MM.1S (cell line): ENCODE measurements around the gene RAB40A.
A peak's percentile ranks its signal among the peaks of the same experiment; 100 is the strongest.

Source experiments
- DNase-seq: peaks from one replicate; pipeline ENCODE4 v3.0.0-alpha.2; 2015
- H2AFZ ChIP-seq: fragments of 300-600 bp; sonication (generic); 2 replicates; pipeline ENCODE4 v1.6.0; 2016; ENCODE audit warnings: antibody characterized with exemption, low read length
- H3F3A ChIP-seq: fragments of 300-600 bp; sonication (generic); 2 replicates; pipeline ENCODE4 v1.6.1; 2016; ENCODE audit warnings: mild to moderate bottlenecking, antibody characterized with exemption, low read length, moderate library complexity, mixed read lengths; ENCODE audit not compliant: insufficient read depth
- H3K27ac ChIP-seq: fragments of 300-600 bp; sonication (generic); 2 replicates; pipeline ENCODE4 v1.5.1; 2016; ENCODE audit warnings: mild to moderate bottlenecking, low read length
- H3K27me3 ChIP-seq: fragments of 300-600 bp; sonication (generic); replicated peaks from 2 replicates; pipeline ENCODE4 v1.6.0; 2016; ENCODE audit warnings: low read length; ENCODE audit not compliant: insufficient read depth
- H3K36me3 ChIP-seq: fragments of 300-600 bp; sonication (generic); replicated peaks from 2 replicates; pipeline ENCODE4 v1.6.1; 2016; ENCODE audit warnings: mild to moderate bottlenecking, low read length, mixed read lengths; ENCODE audit not compliant: insufficient read depth
- H3K4me1 ChIP-seq: fragments of 300-600 bp; sonication (generic); 2 replicates; pipeline ENCODE4 v1.6.1; 2016; ENCODE audit warnings: low read length, mixed read lengths
- H3K4me2 ChIP-seq: fragments of 300-600 bp; sonication (generic); 2 replicates; pipeline ENCODE4 v1.6.0; 2016; ENCODE audit warnings: low read depth, low read length
- H3K4me3 ChIP-seq: fragments of 300-600 bp; sonication (generic); 2 replicates; pipeline ENCODE4 v1.5.1; 2016; ENCODE audit warnings: low read length, mixed read lengths
- H3K79me2 ChIP-seq: fragments of 300-600 bp; sonication (generic); 2 replicates; pipeline ENCODE4 v1.6.1; 2016; ENCODE audit warnings: mixed run types, low read length, mixed read lengths
- H3K9ac ChIP-seq: fragments of 300-600 bp; sonication (generic); 2 replicates; pipeline ENCODE4 v1.6.1; 2016; ENCODE audit warnings: low read length, mixed read lengths
- H3K9me2 ChIP-seq: fragments of 300-600 bp; sonication (generic); replicated peaks from 2 replicates; pipeline ENCODE4 v1.6.1; 2016; ENCODE audit warnings: mild to moderate bottlenecking, low read length, mixed read lengths; ENCODE audit not compliant: insufficient read depth
- H3K9me3 ChIP-seq: fragments of 300-600 bp; sonication (generic); replicated peaks from 2 replicates; pipeline ENCODE4 v1.6.1; 2016; ENCODE audit warnings: mild to moderate bottlenecking, low read length, mixed read lengths; ENCODE audit not compliant: insufficient read depth
- H4K20me1 ChIP-seq: fragments of 300-600 bp; sonication (generic); 2 replicates; pipeline ENCODE4 v1.6.1; 2016; ENCODE audit warnings: mild to moderate bottlenecking, low read length, moderate library complexity, mixed read lengths; ENCODE audit not compliant: insufficient read depth
- CTCF ChIP-seq: fragments of 300-600 bp; sonication (generic); IDR thresholded peaks from 2 replicates; pipeline ENCODE4 v1.5.1; 2016; ENCODE audit warnings: antibody characterized with exemption, low read length, mixed read lengths
- EZH2 ChIP-seq: fragments of 300-600 bp; sonication (generic); optimal IDR thresholded peaks from 2 replicates; pipeline ENCODE3; 2017; ENCODE audit warnings: low read depth, mild to moderate bottlenecking, antibody characterized with exemption, low read length, mixed read lengths
- EZH2phosphoT487 ChIP-seq: fragments of 300-600 bp; sonication (generic); IDR thresholded peaks from 2 replicates; pipeline ENCODE4 v1.6.1; 2018; ENCODE audit warnings: antibody characterized with exemption, low read length

The RAB40A gene, protein sequence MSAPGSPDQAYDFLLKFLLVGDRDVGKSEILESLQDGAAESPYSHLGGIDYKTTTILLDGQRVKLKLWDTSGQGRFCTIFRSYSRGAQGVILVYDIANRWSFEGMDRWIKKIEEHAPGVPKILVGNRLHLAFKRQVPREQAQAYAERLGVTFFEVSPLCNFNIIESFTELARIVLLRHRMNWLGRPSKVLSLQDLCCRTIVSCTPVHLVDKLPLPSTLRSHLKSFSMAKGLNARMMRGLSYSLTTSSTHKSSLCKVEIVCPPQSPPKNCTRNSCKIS

GRCh38 chrX:103519389-103519788 lies at the start of gene RAB40A:
Gene RAB40A (minus strand): TSS chrX:103519489. CDS start chrX:103500756, 18,733 bp downstream.
- TF ChIP-seq EZH2phosphoT487: no peak
- Histone ChIP-seq H3K4me3 (no peak within 1 kb of the TSS), H3K27me3 (no peaks in the 10 kb centered on the region), H3K4me1 (no peaks in the 10 kb centered on the region), H3K9me2 (no peaks in the 10 kb centered on the region), H3K79me2 (no peaks in the 10 kb centered on the region), H3K36me3 (no peaks in the 10 kb centered on the region), H3K9ac (no peak within 1 kb of the TSS), H3K4me2 (no peak within 1 kb of the TSS), H4K20me1 (no peaks in the 10 kb centered on the region), H3F3A (no peaks in the 10 kb centered on the region), H3K27ac (no peak within 1 kb of the TSS), H2AFZ (no peak within 1 kb of the TSS), H3K9me3 (no peaks in the 10 kb centered on the region)
- DNase-seq: no peak

GRCh38 chrX:103565752-103566151 lies 46.5 kb upstream of the RAB40A start:
- H3K4me2 ChIP-seq: peak overlapping the region; percentile 54; the same call in 1 of the 2 replicates

DNA sequence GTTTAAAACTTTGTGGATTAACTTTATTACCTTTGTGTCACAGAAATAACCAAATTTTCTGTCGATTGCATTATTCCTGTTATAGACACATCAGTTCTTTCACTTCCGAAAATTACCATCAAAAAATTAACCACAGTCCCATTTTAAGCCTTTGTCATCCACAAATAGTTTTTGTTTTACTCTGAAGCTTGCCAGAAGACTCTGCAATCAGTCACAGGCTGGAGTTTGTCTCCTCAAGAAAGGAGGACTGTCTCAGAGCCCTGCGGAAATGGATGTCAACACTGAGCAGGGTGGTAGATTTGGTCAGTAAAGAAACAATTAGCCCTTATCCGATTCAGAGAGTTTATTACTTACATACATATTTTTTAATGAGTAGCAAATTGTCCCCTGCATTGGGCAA lies 45.9 kb upstream of the RAB40A start:
- Histone ChIP-seq H3K9me2 (no peaks in the 10 kb centered on the region), H3K36me3 (no peaks in the 10 kb centered on the region), H3K4me3 (peak overlapping the region; percentile 38), H4K20me1 (no peaks in the 10 kb centered on the region), H3K27ac (peak overlapping the region; percentile 60; the same call in 1 of the 2 replicates), H3K4me2 (peak overlapping the region; percentile 54; the same call in 1 of the 2 replicates), H3K27me3 (no peaks in the 10 kb centered on the region), H3F3A (0 out of 2 replicates have a peak, but pooled peaks cover 4% of the 10 kb centered on the region), H3K79me2 (no peaks in the 10 kb centered on the region), H3K9me3 (no peaks in the 10 kb centered on the region), H3K9ac (peak overlapping the region; percentile 10; the same call in 1 of the 2 replicates), H2AFZ (no peak overlapping the region), H3K4me1 (peaks cover 26% of the 10 kb centered on the region)
- DNase-seq: peak; percentile 23
- TF ChIP-seq CTCF (no peak), EZH2phosphoT487 (no peak), EZH2 (no peak)

More at GRCh38 chrX:103565752-103566151, 46.5 kb upstream of the RAB40A start:
- H3K79me2 ChIP-seq: no peaks in the 10 kb centered on the region
- H4K20me1 ChIP-seq: no peaks in the 10 kb centered on the region
- TF ChIP-seq CTCF (no peak), EZH2phosphoT487 (no peak), EZH2 (no peak)
- no peak overlapping the region for H2AFZ ChIP-seq
- peaks cover 26% of the 10 kb centered on the region for H3K4me1 ChIP-seq
- no peaks in the 10 kb centered on the region for H3K36me3 ChIP-seq
- H3K9ac ChIP-seq: peak overlapping the region; percentile 10; the same call in 1 of the 2 replicates
- H3K9me2 ChIP-seq: no peaks in the 10 kb centered on the region
- peak overlapping the region; percentile 60; the same call in 1 of the 2 replicates for H3K27ac ChIP-seq
- H3K4me3 ChIP-seq: peak overlapping the region; percentile 38
- DNase-seq: no peak
- no peaks in the 10 kb centered on the region for H3K9me3 ChIP-seq
- 0 out of 2 replicates have a peak, but pooled peaks cover 4% of the 10 kb centered on the region for H3F3A ChIP-seq
- no peaks in the 10 kb centered on the region for H3K27me3 ChIP-seq

- TF ChIP-seq CTCF (no peak), EZH2phosphoT487 (no peak)
- H3K4me1 ChIP-seq: peaks cover 31% of the 10 kb centered on the region
- no peak overlapping the region for H3K27ac ChIP-seq
- no peaks in the 10 kb centered on the region for H4K20me1 ChIP-seq
- no peaks in the 10 kb centered on the region for H3K27me3 ChIP-seq
- no peak overlapping the region for H3K4me2 ChIP-seq
- H3K9me2 ChIP-seq: no peaks in the 10 kb centered on the region
- DNase-seq: no peak
- H3K9ac ChIP-seq: no peak overlapping the region
- H3K36me3 ChIP-seq: no peaks in the 10 kb centered on the region
- H2AFZ ChIP-seq: no peak overlapping the region
- 0 out of 2 replicates have a peak, but pooled peaks cover 4% of the 10 kb centered on the region for H3F3A ChIP-seq
- H3K79me2 ChIP-seq: no peaks in the 10 kb centered on the region
- no peak overlapping the region for H3K4me3 ChIP-seq
- no peaks in the 10 kb centered on the region for H3K9me3 ChIP-seq
These were observed 43.5 kb upstream of the RAB40A start for GRCh38 chrX:103562801-103563200.
